ENCODE results near the gene DMBT1.

DMBT1 gene

DNA sequence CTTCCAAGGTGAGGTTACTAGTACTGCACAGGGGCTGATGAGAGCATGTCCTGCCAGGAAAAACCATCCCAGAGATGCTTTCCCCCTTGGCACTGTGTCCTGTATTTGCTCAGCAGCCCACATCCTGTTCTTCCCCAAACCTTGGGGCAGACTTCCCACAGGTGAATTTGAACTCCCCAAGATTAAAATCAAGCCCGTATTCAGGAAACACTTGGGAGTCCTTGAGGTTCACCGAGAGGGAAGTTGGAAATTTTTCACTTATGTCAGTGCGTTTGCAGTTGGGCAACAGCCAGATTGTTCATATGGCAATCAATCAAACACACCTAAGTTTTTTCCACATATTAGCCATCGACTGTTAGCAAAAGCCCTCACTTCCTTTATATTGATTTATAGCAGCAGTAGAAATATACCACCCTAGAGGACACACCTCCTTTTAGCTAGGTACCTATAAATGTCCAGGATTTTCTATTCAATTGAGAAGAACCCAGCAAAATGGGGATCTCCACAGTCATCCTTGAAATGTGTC lies at the start of gene DMBT1:
Gene DMBT1, plus strand, starts transcription at position 476 of the 526 bp plus-strand sequence. Its CDS starts 17 bp downstream, at position 493.
- no peak for DNase-seq

DNA sequence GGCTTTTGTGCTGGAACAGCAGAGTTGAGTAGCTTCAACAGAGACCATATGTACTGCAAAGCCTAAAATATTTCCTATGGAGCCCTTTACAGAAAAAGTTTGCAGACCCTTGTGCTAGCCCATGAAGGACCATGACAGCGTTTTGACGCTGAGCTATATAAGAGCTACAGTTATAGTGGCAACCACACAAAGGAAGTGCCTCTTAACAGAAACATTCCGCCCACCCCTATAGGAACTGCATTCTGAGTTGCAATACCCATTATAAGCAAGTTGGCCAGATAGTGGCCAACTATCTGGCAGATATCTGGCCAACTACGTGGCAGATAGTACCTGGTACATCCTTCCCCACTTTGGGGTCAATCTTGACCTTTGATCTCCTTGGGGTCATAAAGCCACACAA lies 47.5 kb upstream of the DMBT1 start:
- DNase-seq = no peak

DNA sequence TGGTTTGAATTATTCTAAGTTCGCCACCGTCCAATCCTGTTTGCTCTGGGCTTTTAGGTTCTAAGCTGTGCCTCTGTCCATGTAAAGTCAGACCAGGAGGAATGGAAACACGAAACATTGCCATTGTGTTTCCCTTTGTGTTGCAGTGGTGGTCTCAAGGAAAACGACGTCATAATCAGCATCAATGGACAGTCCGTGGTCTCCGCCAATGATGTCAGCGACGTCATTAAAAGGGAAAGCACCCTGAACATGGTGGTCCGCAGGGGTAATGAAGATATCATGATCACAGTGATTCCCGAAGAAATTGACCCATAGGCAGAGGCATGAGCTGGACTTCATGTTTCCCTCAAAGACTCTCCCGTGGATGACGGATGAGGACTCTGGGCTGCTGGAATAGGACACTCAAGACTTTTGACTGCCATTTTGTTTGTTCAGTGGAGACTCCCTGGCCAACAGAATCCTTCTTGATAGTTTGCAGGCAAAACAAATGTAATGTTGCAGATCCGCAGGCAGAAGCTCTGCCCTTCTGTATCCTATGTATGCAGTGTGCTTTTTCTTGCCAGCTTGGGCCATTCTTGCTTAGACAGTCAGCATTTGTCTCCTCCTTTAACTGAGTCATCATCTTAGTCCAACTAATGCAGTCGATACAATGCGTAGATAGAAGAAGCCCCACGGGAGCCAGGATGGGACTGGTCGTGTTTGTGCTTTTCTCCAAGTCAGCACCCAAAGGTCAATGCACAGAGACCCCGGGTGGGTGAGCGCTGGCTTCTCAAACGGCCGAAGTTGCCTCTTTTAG lies 46.3 kb upstream of the DMBT1 start:
- DNase-seq = no peak

DNA sequence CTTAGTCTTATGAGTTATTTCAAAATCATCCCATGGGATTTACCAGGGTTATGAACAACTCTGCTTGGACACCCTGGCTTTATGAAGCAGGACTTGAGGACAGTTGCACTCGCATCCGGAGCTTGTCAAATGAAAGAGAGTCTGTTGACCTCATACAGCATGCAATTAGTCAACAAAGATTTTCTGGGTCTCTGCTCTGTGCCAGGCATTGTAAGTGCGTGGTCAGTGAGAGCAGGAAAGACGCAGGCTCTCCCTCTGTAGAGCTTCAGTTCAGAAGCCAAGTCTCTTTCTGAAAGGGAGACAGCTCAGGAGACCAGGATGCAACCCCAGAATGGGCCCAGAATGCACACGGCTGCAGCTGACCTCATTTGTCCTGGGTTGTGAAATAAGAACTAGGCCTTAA lies 45.5 kb upstream of the DMBT1 start:
- no peak for DNase-seq

DNA sequence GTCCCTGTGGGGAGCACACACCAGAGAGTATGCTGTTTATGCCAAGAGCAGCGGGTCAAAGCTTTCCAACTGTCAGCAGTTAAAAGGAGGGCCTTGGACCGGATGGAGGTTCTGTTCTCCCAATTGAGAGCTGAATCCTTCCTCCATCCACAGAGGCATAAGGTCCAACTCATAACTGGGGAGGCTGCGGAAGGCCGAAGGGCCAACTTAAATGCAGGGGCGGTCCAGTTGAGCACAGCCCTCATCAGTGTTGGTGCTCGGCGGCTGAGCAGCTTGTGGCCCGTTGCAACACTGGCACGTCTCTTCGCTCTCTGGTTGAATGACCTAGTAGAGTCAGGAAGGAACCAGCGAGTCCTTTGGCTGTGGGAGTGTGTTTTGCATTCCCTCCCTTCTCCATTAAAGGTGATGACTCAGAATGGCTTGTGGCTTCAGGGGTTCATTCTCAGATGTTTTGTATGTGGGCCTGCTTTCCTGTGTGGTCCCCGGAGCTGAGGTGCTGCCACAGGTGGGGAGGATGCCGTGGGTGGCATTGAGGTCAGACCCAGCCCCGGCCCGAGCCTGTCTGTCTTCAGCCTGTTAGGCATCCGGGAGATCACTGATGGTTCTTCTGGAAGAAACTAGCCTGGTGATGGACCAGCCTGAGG lies 44.8 kb upstream of the DMBT1 start:
- DNase-seq = no peak

DNA sequence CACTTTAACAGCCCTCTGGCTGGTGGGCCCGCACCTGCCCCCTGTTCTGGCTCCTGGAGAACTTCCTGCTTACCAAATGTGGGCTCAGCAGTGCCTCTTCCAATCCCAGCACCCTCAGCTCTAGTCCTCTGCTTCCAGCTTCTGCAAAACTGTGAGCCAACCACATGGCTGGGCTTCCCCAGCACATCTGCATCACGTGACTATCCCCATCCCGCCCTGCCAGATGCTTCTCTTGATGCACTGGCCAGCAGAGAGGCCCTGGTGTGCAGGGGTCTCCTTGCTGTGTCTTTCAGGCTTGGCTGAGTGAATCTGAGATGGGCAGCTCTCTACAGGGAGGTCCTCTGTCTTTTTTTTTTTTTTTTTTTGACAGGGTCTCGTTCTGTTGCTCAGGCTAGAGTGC lies 43.8 kb upstream of the DMBT1 start:
- DNase-seq = no peak

DNA sequence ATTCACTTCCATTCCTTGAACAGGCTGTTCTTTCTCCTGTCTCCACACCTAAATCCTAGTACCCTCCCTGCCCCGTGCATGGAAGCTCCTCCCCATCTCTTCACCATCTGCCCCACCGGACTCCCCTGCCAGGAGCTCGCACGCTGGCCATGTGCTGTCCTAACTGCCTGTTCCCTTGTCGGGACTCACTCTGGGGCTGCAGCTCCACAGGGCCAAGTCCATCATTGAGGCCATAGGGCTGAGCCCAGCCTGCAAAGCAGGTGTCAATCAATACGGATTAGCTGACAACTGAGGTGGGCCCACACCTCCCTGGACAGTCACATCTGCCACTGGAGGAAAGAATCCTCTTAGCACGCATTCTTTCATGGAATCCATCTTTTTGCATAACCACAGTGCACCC lies 41.4 kb upstream of the DMBT1 start:
- DNase-seq = no peak

DNA sequence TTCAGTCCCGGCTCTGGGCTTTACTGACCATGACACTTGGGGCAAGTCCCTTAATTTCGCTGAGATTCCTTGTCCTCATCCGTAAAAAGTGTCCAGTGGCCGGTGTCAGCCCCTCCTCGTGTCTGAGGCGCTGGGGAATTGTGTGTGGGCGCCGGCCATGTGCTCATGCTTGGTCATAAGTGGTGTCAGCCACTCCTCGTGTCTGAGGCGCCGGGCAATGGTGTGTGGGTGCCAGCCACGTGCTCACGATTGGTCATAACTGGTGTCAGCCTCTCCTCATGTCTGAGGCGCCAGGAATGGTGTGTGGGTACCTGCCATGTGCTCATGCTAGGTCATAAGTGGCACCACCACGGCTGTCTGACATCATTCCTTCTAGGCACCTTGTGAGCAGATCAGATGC lies 40.7 kb upstream of the DMBT1 start:
- no peak for DNase-seq

DNA sequence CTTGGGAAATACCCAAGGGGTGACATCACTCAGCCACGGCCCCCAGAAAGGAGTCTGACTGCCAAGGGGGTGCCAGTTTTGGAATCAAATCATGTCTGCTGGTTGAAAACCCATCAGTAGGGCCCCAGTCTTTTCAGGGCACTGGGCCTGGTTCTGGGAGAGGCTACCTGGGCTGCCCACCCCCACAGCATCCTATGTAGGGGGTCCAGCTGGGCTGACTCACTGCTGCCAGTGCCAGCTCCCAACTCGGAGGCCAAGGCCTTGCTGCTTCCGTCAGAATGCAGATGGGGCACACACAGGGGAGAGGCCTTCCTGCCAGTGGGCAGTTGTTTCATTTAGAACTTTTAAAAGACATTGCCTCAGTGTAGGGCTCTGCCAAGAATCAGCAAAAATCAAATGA lies 39.5 kb upstream of the DMBT1 start:
- no peak for DNase-seq

DNA sequence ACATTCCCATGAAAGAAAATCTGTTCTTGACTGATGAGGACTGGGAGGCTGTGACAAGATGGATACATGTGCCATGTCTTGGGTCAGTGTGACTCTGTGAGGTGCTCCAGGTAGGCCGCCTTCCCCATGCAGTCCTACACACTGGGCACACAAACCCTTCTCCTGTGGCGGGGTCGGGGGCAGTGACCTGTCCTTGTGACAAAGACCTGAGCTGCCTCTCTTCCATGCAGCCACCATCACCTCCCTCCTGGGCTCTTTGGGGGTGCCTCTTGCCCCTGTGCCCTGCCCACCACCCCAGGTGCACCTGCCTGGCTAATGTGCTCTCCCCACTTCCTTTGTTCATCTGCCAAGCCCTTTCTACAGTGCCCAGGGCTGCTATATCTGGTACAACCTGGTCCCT lies 35.7 kb upstream of the DMBT1 start:
- DNase-seq = no peak

DNA sequence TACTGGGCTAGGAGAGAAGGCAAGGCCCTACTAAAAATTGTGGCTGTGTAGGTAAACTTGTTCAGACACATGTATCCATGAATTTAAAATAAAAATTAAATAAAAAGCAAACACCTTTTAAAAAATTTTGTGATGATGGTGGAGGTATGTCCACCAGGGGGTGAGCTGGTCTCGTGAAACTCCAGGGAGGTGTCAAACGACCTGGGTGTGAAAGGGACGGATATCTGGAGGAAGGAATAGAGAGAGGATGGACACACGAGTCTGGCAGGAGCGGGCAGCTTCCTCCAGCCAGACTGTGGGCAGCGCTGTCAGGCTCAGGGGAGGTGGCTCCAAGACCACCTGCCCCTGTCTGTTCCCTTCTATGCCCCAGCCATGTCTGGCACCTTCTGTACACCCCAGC lies 34.8 kb upstream of the DMBT1 start:
- no peak for DNase-seq

DNA sequence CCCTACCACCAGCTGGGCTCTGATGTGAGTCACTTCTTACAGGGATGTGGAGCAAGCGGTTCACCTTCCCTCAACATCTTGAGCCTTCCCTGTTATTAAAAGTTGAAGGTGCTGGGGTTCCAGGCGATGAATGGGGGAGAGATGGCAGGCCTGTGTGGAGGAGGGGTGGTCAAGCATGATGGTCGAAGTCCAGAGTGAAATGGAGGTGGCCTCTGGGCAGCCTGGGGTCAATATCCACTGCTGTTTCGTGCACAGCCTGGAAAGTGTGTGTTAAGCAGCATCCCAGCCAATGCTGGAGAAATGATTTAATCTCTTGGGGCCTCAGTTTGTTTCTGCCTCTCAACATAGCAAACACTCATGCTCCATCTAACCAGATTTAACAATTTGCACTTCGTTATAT lies 33.7 kb upstream of the DMBT1 start:
- no peak for DNase-seq

DNA sequence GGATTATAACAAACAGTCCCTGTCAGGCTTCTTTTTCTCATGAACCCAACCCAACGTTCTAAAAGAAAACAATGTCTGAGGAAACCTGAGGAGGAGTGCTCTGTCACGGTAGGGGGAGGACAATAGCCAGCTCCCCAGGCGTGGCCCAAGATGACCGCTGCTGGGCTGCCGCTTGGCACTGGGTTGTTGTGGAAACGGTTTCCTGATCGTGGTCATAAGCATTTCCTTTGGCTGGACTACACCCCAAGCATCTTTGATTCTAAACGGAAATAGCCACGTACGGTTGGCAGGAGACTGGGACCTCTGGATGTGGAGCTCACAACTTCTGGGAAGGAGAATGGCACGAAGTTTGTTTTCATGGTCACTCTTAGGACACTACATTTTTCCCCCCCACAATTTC lies 30.4 kb upstream of the DMBT1 start:
- DNase-seq = no peak

DNA sequence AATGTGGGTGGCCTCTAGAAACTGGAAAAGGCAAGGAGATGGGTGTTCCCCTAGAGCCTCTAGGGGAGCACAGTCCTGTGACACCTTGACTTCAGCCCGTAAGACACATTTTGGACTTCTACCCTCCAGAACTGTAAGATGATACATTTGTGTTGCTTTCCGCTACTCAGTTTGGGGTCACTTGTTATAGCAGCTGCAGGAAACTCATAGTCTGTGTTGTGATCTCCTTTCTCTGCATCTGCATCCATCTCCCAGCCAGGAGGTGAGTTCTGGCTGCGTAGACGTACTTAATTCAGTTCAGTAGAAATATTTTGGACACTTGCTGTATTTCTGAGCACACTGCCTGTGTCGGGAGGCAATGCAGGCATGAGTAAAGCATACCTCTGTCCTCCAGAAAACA lies 29.3 kb upstream of the DMBT1 start:
- DNase-seq = no peak

DNA sequence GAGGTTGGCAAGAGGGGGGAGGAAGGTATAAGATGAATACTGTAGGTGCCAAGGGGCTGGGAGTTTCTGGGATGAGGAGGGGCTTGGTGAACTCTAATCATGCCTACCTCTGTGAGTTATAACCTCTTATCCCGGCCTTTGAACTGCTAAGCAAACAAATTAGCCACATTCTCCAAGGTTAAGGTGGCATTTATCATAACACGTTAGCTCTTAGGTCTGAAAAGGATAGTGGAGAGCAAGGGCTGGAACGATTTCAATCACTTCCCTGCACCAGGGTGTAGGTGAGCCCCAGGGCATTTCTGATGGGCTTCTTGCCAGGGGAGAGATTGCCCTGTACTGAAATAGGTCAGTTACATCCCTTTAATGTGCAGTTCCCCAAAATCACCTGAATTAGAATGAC lies 28.6 kb upstream of the DMBT1 start:
- DNase-seq = no peak

DNA sequence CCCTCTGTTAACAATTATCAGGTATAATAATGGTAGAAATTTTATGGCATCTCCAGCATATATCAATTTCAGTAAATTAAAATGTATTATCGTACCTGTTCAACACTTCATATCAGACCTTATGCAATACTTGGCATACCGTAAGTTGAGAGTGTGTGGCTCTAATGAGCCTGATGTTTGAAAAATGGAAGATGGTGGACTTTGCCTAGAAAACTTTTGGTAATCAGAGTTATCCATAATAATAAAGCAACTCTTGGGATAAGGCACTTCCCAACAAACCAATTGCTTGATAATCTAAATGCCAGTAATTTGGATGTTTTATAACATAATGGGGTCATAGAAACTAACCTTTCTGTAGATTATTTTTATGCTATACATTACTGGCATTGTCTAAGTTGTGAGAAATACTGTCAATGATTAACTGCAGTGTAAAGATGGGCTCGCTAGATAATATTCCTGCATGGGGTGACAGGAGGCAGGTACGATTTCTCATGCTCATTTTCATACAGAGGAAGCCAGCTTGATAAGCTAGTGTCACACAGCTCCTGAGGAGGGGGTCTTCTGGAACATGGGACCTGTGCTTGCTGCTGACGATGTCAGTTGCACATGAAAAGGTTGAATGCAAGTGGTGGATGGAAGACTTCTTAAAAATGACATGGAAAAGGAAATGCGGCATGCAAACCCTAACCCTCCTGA lies 27.8 kb upstream of the DMBT1 start:
- DNase-seq = no peak

DNA sequence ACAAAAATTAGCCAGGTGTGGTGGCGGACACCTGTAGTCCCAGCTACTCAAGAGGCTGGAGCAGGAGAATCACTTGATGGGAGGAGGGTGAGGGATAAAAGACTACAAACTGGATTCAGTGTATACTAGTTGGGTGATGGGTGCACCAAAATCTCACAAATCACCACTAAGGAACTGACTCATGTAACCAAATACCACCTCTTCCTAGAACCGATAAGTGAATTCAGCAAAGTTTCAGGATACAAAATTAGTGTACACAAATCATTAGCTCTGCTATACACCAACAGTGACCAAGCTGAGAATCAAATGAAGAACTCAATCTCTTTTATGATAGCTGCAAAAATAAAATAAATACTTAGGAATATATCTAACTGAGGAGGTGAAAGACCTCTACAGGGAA lies 23.0 kb upstream of the DMBT1 start:
- no peak for DNase-seq

DNA sequence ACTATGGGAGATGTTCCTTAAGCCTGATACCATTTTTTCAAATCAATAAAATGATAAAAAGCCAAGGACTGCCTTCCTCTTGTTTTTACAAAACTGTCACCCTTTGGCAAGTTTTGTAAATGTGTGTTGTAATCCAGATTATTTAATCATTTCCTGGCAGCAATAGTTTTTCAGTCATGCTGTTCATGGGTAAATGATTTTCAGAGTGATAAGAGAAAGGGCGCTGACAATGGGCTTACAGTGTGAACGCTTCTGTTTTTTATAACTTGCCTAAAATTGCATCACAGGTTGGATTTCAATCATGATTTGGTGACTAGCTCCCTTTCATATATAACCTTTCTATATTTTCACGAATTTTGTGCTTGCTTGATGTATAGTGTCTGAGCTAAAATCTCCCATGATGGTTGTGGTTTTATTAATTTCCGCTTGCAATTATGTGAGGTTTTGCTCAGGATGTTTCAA lies 19.0 kb upstream of the DMBT1 start:
- DNase-seq = no peak

DNA sequence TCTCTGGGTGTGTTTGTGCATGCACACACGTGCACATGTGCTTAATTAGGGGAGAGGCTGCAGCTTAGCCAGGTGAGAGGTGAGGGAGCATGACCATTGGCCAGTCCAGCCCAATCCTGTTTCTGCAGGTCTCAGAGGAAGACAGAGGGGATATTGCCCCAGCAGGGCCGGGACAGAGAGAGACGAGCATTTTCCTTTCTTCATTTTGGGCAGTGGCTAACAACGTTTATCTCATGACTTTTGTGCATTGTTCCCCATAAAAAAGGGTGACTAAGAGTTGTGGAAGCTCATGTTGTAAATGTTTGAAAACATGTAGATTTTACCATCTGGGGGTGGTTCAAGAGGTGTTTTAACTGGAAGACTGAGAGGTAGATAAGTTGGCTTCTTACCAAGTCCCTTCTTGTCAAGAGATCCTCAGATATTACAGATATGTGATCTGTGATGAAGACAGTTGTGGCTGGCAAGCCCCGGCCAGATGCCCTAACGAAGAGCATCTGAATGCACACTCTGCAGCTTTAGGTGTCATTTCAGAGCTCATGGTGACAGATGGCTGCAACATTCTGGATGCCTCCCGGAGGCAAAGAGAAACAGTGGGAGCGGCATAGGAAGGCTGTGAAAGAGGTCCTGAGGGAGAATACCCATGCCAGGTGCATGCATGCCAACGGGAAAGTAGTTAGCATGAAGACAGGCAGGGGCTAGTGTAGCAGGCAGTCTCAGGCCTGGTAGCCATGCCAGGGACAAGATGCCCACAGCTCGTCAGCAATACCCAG lies 16.7 kb upstream of the DMBT1 start:
- DNase-seq = no peak

DNA sequence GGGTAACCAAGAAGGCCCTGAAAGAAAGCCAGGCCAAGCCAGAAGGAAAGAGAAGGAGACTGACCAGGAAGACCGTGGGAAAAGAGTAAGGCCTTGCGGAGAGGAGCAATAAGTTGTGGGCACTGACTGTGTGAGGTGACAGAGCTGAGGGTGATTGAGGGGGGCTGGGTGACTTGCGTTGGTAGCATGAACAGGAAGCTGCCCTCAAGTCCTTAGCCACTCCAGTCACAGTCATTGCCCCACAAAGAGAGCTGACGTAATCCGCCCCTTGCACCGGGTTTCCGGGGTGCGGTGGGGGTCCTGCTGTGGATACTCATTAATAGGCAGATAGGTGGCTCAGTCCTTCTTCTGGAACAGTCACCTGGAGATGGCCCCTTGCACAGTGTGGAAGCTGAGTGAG lies 16.1 kb upstream of the DMBT1 start:
- no peak for DNase-seq

DNA sequence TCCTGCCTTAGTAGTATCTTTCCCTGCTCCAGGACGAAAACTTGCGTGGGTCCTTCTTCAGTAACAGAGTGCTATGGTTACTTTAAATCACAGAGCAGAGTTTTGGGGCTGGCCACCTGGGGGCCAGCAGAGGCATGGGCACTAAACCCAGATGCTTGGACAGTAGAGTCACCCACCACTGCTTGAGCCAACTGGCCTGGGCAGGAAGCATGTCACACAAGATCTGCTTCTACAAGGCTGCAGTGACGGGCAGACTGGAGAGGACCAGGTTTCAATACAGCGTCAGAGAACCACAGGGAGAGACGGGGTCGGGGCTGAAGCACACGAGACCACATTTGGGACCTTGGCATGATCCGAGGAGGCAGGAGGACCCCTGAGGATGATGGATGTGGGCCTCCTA lies 14.3 kb upstream of the DMBT1 start:
- DNase-seq = no peak

DNA sequence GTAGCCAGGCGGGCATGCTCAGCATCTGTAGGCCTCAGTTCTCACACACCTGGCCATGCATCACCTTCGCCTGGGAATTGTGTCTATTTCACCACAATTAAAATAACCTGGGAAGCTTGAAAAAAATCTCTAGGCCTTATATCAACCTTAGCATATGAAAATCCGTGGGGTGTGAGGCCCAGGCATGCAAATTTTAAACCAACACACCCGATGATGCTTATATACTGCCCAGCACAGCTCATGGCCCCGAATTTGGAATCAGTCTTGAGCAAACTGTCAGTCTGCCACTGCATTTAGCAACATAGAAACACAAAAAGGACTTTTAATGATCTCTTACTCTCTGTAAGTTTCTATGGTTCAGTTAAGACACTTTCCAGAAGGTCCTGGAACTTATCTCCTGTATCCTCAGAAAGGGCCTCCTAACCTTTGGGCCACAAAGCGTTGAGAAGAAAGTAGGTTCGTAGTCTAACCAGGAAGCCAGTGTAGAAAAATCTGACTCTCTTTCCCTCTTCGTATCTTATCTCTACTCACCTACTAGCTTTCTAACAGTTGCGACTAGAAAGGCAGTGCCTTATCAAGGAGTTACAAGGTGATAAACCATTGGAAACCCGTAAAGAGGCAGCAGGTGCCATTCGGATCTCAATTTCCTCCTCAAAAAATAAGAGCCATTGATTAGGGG lies 12.0 kb upstream of the DMBT1 start:
- DNase-seq = no peak
